ENCODE results near the gene C1QTNF7.

Gene C1QTNF7, protein sequence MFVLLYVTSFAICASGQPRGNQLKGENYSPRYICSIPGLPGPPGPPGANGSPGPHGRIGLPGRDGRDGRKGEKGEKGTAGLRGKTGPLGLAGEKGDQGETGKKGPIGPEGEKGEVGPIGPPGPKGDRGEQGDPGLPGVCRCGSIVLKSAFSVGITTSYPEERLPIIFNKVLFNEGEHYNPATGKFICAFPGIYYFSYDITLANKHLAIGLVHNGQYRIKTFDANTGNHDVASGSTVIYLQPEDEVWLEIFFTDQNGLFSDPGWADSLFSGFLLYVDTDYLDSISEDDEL

GRCh38 chr4:15427701-15428100 lies at the start of gene C1QTNF7:
Gene C1QTNF7 (plus strand): TSS chr4:15428033. CDS start chr4:15435744, 7,711 bp downstream.
- no peak for DNase-seq

DNA sequence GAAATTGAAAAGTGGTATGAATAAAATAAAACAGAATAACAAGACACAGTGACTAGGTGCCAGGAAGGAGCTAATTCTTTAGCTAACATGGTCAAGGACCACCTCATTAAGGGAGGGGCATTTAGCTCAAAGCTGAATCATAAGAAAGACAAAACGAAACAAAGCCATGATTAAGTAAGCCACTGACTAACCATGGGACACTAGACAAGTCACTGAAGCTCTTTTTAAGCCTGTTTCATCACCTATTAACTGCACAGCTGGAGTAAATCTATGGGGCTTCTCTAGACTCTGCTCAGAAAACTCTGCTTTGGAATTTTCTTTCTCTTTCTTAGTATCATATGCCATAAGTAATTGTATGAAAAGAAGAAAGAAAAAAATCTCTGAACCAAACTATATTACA lies 49.8 kb upstream of the C1QTNF7 start:
- no peak for DNase-seq

GRCh38 chr4:15378493-15378892 lies 49.3 kb upstream of the C1QTNF7 start:
- no peak for DNase-seq

DNA sequence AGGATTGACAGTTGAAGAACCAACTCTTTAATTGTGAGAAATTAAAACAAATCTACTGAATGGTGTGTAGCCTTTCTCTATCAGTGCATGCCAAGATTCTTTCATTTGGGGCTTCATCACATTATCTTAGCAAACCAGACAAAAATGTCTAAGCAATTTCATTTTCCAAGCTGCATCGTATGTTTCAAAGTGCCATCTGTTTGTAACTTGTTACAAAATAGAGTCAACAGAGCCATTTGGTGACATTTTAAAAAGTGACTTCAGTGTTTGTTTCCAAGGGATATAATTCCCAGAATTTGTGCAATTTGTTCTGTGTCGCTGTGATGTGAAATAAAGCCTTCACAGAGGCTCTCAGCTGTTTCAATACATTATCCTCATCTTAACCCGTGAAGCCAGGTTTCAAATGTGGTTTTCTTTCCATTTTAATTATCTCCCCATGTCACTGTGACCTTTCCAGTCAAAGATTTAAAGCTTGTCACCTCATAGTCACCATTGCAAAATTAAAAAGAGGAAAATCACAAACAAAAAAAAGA lies 46.0 kb upstream of the C1QTNF7 start:
- no peak for DNase-seq

GRCh38 chr4:15382669-15383273 lies 45.1 kb upstream of the C1QTNF7 start:
- no peak for DNase-seq

DNA sequence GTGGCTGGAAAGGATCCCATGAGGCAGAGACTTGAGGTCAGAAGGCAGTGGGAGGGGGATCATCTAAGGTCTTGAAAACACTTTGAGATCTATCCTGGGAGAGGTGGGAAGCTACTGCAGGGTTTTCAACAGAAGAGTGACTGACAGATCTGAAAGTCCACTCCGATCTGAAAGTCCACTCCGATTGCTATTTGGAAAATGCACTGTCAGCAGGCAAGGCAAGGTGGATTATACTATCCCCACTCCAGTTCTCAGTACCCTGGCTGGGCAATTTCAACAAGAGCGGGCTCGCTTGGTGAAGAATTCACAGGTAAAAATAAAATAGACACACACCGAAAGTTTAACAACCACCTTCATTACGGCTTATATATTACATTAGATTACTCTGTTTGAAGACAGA lies 42.3 kb upstream of the C1QTNF7 start:
- no peak for DNase-seq

DNA sequence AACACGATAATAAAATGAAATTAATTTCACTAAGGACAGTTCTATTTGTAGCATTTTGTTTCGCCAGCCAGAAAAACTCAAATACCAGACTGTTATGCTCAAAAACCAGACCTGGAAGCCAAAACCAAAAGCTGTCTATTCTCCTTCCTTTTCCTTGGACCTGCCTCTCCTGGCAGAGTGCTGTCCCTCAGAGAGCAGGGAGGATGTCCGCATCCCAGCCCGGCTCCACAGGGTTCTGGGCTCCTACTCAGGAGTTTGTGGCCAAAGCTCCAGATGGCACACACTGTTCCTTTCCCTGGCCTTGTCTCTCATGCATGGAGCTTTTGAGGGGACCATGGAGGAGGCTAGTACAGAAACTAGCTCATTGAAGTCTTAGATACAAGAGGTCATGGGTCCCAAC lies 41.9 kb upstream of the C1QTNF7 start:
- no peak for DNase-seq

DNA sequence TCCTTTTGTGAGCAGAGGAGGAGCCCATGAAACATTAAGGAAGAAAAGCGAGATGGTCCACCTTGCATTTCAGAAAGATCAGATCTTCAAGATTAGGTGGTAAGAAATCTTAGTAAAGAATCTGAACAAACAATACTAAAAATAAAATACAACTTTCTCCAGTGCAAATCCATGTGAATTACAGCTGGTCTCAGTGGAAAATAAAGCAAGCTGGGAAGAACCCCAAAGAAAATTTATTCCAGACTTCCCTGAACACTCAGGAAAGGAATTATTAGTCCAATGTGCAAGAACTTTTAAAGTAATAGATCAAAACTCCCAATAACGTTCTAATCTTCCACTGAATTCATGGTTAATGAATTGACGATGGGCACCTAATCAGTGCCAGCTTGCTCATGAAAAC lies 37.3 kb upstream of the C1QTNF7 start:
- no peak for DNase-seq

GRCh38 chr4:15392053-15392805 lies 35.6 kb upstream of the C1QTNF7 start:
- no peak for DNase-seq

GRCh38 chr4:15395311-15395710 lies 32.5 kb upstream of the C1QTNF7 start:
- no peak for DNase-seq

- peak; percentile 31 for DNase-seq
Measured at GRCh38 chr4:15396157-15396800, 31.6 kb upstream of the C1QTNF7 start.

DNA sequence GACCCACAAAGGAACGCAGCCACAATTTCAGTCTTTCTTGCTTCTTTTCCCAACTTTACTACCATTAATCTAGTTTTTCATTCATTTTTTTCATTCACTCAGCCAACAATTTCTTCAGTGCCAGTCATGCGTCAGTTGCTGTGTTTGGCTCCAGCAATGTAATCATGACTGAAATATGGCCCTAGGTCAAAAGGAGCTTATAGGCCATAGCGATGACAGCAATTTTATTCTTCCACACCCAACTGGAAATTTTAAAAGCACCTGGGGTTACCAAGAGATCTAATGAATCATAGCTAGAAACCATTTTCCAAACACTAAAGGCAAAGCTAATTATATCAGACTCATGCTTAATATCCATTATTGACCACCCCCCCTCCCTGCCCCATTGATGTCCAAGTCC lies 29.8 kb upstream of the C1QTNF7 start:
- no peak for DNase-seq

DNA sequence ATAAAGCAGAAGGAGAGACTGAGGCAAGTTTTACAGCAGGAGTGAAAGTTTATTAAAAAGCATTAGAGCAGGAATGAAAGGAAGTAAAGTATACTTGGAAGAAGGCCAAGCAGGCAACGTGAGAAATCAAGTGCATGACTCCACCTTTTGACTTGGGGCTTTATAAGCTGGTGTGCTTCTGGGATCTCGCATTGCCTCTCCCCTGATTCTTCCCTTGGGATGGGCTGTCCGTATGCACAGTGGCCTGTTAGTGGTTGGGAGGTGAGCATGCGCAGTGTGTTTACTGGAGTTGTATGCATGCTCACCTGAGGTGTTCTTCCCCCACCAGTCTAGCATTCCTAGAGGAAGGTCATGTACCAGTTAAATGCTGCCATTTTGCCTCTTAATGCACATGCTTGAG lies 29.1 kb upstream of the C1QTNF7 start:
- DNase-seq, result no peak

GRCh38 chr4:15400226-15400625 lies 27.6 kb upstream of the C1QTNF7 start:
- DNase-seq, result no peak

DNA sequence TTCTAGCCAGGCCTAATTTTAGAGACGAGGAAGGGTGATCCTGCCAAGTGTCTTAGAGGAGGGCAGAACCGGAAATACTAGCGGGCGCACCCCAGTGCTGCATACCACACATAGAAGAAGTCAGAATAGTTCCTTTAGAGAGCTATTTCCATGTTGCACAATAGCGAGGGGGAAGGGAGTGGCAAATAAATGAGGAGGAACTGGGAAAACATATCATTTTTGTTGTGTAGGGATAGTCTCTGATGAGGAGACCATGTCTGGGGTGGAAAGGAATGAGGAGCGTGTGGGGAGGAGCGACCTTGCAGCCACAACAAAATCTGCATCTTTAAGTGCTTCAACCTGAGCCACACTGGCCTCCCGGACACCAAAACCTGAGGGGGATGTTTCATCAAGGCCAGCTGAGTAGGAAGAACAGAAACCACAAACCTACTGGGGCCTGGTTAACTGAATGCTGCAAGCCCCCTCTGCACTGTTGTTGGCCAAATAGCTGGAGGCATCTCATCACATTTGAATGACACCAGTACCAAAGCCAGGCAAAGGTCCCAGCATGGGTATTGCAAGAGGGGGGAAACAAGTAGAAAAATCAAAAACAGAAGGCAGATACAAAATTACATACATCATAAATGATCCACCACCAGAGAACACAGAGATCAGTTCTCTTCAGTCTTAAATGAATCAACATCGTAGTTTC lies 26.7 kb upstream of the C1QTNF7 start:
- no peak for DNase-seq

DNA sequence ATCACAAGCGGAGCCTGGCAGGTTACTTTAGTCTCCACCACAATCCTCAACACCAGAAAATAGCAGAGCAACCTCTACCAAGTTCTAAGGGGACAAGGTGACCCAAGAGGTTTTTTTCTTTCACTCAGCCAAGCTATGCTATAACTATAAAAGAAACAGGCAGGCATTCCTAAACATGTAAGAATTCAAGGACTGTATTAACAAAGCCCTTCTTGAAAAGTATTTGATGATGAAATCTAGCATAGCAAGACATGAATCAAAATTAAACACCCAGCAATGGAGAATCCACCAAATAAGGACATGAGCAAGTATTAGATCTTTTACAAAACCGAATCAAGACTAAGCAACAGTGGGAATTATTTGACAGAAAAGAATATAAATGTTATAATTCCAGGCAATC lies 25.7 kb upstream of the C1QTNF7 start:
- DNase-seq, result no peak

DNA sequence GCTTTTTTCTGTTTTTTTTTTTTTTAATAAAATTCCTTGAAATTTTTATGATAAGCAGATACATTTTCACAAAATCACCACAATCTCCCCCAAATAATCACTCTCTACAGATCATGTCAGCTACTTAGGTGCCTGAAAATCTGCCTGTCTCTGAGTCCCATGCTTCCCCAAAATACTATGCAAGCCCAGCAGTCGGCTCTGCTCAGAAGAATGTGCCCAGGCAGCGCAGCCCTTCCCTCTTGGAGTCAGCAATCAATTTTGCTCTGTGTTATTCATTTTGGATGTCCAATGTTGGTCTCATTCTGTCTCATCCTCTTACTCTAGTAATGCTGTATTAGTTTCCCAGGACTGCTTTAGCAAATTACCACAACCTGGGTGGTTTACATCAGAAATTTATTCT lies 24.9 kb upstream of the C1QTNF7 start:
- DNase-seq, result no peak

- DNase-seq, result no peak
Measured at GRCh38 chr4:15405018-15405417, 22.8 kb upstream of the C1QTNF7 start.

- DNase-seq, result no peak
Measured at GRCh38 chr4:15410750-15411149, 17.1 kb upstream of the C1QTNF7 start.

GRCh38 chr4:15412461-15412860 lies 15.4 kb upstream of the C1QTNF7 start:
- DNase-seq, result no peak

GRCh38 chr4:15413010-15413622 lies 14.7 kb upstream of the C1QTNF7 start:
- DNase-seq, result no peak

- DNase-seq, result no peak
Measured at GRCh38 chr4:15413623-15414019, 14.2 kb upstream of the C1QTNF7 start.
